Natural killer cell treated with Interleukin-12 subunit alpha and Interleukin-12 subunit beta and Interleukin-15 and Interleukin-18, amount 100 ng/mL, for 72 hours (primary cell): ENCODE data around the gene ZAR1L. TPM values are rescaled to one million over a fixed set of nuclear protein-coding genes. Genes with fewer than 3 reads are reported as not detected.

Experiments
- ATAC-seq, 2 donors: fragments of 150-1000 bp; cut with Tn5 transposase in 1 of 2; sonication (Bioruptor Pico), chemical (Tn5 transposase) in 1 of 2; 2 replicates each; pipeline ENCODE4 v1.10.0; 2021
- DNase-seq: peaks from one replicate; pipeline ENCODE4 v3.0.0; 2022; ENCODE audit warnings: low spot score
- H3K27ac Mint-ChIP-seq, 2 donors: 1 replicate in 1 of 2; 2 replicates in 1 of 2; pipeline ENCODE4 v1.8.0; 2022; ENCODE audit warnings: mixed read lengths in 2 of 2, mild to moderate bottlenecking in 1 of 2, moderate library complexity in 1 of 2
- H3K27me3 Mint-ChIP-seq, 2 donors: 1 replicate in 1 of 2; 2 replicates in 1 of 2; pipeline ENCODE4 v1.8.0; 2022; ENCODE audit warnings: mixed read lengths in 2 of 2
- H3K36me3 Mint-ChIP-seq: one replicate; pipeline ENCODE4 v1.8.0; 2022; ENCODE audit warnings: mixed read lengths
- H3K4me1 Mint-ChIP-seq, 2 donors: 1 replicate in 1 of 2; 2 replicates in 1 of 2; pipeline ENCODE4 v1.8.0; 2022; ENCODE audit warnings: low read depth in 2 of 2, mixed read lengths in 2 of 2, mild to moderate bottlenecking in 1 of 2
- H3K4me3 Mint-ChIP-seq: one replicate; pipeline ENCODE4 v1.8.0; 2022; ENCODE audit warnings: mixed read lengths
- H3K9me3 Mint-ChIP-seq: 2 replicates; pipeline ENCODE4 v1.8.0; 2022; ENCODE audit warnings: mixed read lengths
- total RNA-seq, 2 donors: library from RNA; stranded (reverse); gene quantifications; one replicate each; pipeline ENCODE4 v1.2.3, GENCODE V29; 2022

ZAR1L gene
- total RNA-seq, 2 donors from 2014 or later, result not detected

GRCh38 chr13:32314271-32315237 lies 609 bp downstream of the ZAR1L start:
- no peaks in the 10 kb centered on the region for H3K9me3 Mint-ChIP-seq
- no peaks in the 10 kb centered on the region for H3K27me3 Mint-ChIP-seq
- DNase-seq, result peak; percentile 90

GRCh38 chr13:32311188-32311897 lies 3.8 kb downstream of the ZAR1L start:
- no peaks in the 10 kb centered on the region for H3K36me3 Mint-ChIP-seq
- H3K27ac Mint-ChIP-seq, result peak overlapping the region in 1 of 2 donors; percentile 49
- no peak for ATAC-seq
- no peaks in the 10 kb centered on the region for H3K9me3 Mint-ChIP-seq
- peaks cover 28 to 53% of the 10 kb centered on the region in 2 donors for H3K4me1 Mint-ChIP-seq
- no peak overlapping the region for H3K4me3 Mint-ChIP-seq
- DNase-seq, result no peak
- peaks cover 0 to 1% of the 10 kb centered on the region in 2 donors for H3K27me3 Mint-ChIP-seq

More at GRCh38 chr13:32314271-32315237, 609 bp downstream of the ZAR1L start:
- H3K4me3 Mint-ChIP-seq, result peak overlapping the region; percentile 97
- peak; percentile 87 to 90 for ATAC-seq
- H3K36me3 Mint-ChIP-seq, result no peaks in the 10 kb centered on the region
- peak overlapping the region; percentile 100 for H3K27ac Mint-ChIP-seq
- H3K4me1 Mint-ChIP-seq, result peaks cover 23 to 42% of the 10 kb centered on the region in 2 donors

GRCh38 chr13:32310134-32310706 lies 4.9 kb downstream of the ZAR1L start:
- peaks cover 28 to 43% of the 10 kb centered on the region in 2 donors for H3K4me1 Mint-ChIP-seq
- no peaks in the 10 kb centered on the region for H3K36me3 Mint-ChIP-seq
- peak overlapping the region; percentile 59 for H3K4me3 Mint-ChIP-seq
- peak overlapping the region; percentile 20 to 49 for H3K27ac Mint-ChIP-seq
- H3K9me3 Mint-ChIP-seq, result no peaks in the 10 kb centered on the region
- peak in 1 of 2 donors; percentile 45 for ATAC-seq
- H3K27me3 Mint-ChIP-seq, result peaks cover 4 to 8% of the 10 kb centered on the region in 2 donors
- no peak for DNase-seq

- H3K36me3 Mint-ChIP-seq, result no peaks in the 10 kb centered on the region
- H3K27ac Mint-ChIP-seq, result peak overlapping the region; percentile 20 to 21
- H3K9me3 Mint-ChIP-seq, result no peaks in the 10 kb centered on the region
- H3K4me1 Mint-ChIP-seq, result peaks cover 22 to 36% of the 10 kb centered on the region in 2 donors
- H3K4me3 Mint-ChIP-seq, result peak overlapping the region; percentile 59
- DNase-seq (no peak), ATAC-seq (peak in 1 of 2 donors; percentile 48)
- peaks cover 4 to 8% of the 10 kb centered on the region in 2 donors for H3K27me3 Mint-ChIP-seq
These were observed 5.6 kb downstream of the ZAR1L start for GRCh38 chr13:32309312-32310133.

GRCh38 chr13:32305646-32306045 lies 9.5 kb downstream of the ZAR1L start:
- Mint-ChIP-seq H3K27ac (no peak overlapping the region), H3K9me3 (no peaks in the 10 kb centered on the region), H3K36me3 (no peaks in the 10 kb centered on the region), H3K27me3 (peaks cover 4 to 8% of the 10 kb centered on the region in 2 donors), H3K4me1 (peaks cover 14 to 22% of the 10 kb centered on the region in 2 donors), H3K4me3 (no peak overlapping the region)
- no peak for ATAC-seq
- DNase-seq, result no peak

- no peak for ATAC-seq
- no peaks in the 10 kb centered on the region for H3K9me3 Mint-ChIP-seq
- no peak for DNase-seq
- peaks cover 14 to 22% of the 10 kb centered on the region in 2 donors for H3K27me3 Mint-ChIP-seq
- H3K36me3 Mint-ChIP-seq, result no peaks in the 10 kb centered on the region
- no peaks in the 10 kb centered on the region for H3K4me1 Mint-ChIP-seq
- H3K27ac Mint-ChIP-seq, result no peak overlapping the region
- no peak overlapping the region for H3K4me3 Mint-ChIP-seq
These were observed 12.7 kb downstream of the ZAR1L start for GRCh38 chr13:32302461-32302860.

GRCh38 chr13:32300920-32301319 lies 14.2 kb downstream of the ZAR1L start:
- Mint-ChIP-seq H3K36me3 (no peaks in the 10 kb centered on the region), H3K9me3 (no peaks in the 10 kb centered on the region), H3K4me1 (no peaks in the 10 kb centered on the region), H3K27me3 (peaks cover 11 to 17% of the 10 kb centered on the region in 2 donors), H3K4me3 (no peak overlapping the region), H3K27ac (no peak overlapping the region)
- no peak for DNase-seq
- peak in 1 of 2 donors; percentile 68 for ATAC-seq

- Mint-ChIP-seq H3K36me3 (no peaks in the 10 kb centered on the region), H3K27ac (no peak overlapping the region), H3K27me3 (peaks cover 11 to 14% of the 10 kb centered on the region in 2 donors), H3K4me1 (no peaks in the 10 kb centered on the region), H3K4me3 (no peak overlapping the region), H3K9me3 (no peaks in the 10 kb centered on the region)
- DNase-seq (no peak), ATAC-seq (no peak)
These were observed 14.8 kb downstream of the ZAR1L start for GRCh38 chr13:32300406-32300805.

- Mint-ChIP-seq H3K27me3 (peaks cover 11 to 14% of the 10 kb centered on the region in 2 donors), H3K9me3 (no peaks in the 10 kb centered on the region), H3K27ac (no peak overlapping the region), H3K4me3 (no peak overlapping the region), H3K4me1 (no peaks in the 10 kb centered on the region), H3K36me3 (no peaks in the 10 kb centered on the region)
- DNase-seq, result no peak
- no peak for ATAC-seq
These were observed 15.3 kb downstream of the ZAR1L start for GRCh38 chr13:32299893-32300292.

GRCh38 chr13:32298695-32299094 lies 16.5 kb downstream of the ZAR1L start:
- no peaks in the 10 kb centered on the region for H3K9me3 Mint-ChIP-seq
- no peaks in the 10 kb centered on the region for H3K4me1 Mint-ChIP-seq
- ATAC-seq, result no peak
- no peak for DNase-seq
- no peak overlapping the region for H3K4me3 Mint-ChIP-seq
- peaks cover 11 to 14% of the 10 kb centered on the region in 2 donors for H3K27me3 Mint-ChIP-seq
- H3K36me3 Mint-ChIP-seq, result no peaks in the 10 kb centered on the region
- H3K27ac Mint-ChIP-seq, result no peak overlapping the region

GRCh38 chr13:32297206-32297605 lies 18.0 kb downstream of the ZAR1L start:
- Mint-ChIP-seq H3K27ac (no peak overlapping the region), H3K4me1 (no peaks in the 10 kb centered on the region), H3K4me3 (no peak overlapping the region), H3K9me3 (no peaks in the 10 kb centered on the region), H3K36me3 (no peaks in the 10 kb centered on the region), H3K27me3 (peaks cover 11 to 14% of the 10 kb centered on the region in 2 donors)
- no peak for DNase-seq
- ATAC-seq, result no peak

- Mint-ChIP-seq H3K4me1 (no peaks in the 10 kb centered on the region), H3K27ac (no peak overlapping the region), H3K27me3 (no peaks in the 10 kb centered on the region), H3K36me3 (peaks cover under 1% of the 10 kb centered on the region), H3K9me3 (no peaks in the 10 kb centered on the region), H3K4me3 (no peak overlapping the region)
- no peak for DNase-seq
- no peak for ATAC-seq
These were observed 29.6 kb downstream of the ZAR1L start for GRCh38 chr13:32285633-32285965.
